Neuronal stem cell (in vitro differentiated cells): Measurements from ENCODE around the gene SCN8A.

Experiments
- DNase-seq: peaks from one replicate; pipeline ENCODE4 v3.0.0-alpha.2; 2013; ENCODE audit warnings: low spot score
- H2AFZ ChIP-seq: one replicate; pipeline ENCODE4 v1.6.1; 2013; ENCODE audit warnings: mild to moderate bottlenecking, low read length, inconsistent platforms
- H2AK5ac ChIP-seq: 2 replicates; pipeline ENCODE4 v1.6.1; 2013; ENCODE audit warnings: low read depth, mild to moderate bottlenecking, inconsistent platforms, low read length, moderate library complexity, mixed read lengths
- H2BK120ac ChIP-seq: 2 replicates; pipeline ENCODE4 v1.6.1; 2013; ENCODE audit warnings: low read depth, mild to moderate bottlenecking, inconsistent platforms, low read length, moderate library complexity, mixed read lengths
- H2BK12ac ChIP-seq: one replicate; pipeline ENCODE4 v1.6.1; 2013; ENCODE audit warnings: low read length, inconsistent platforms
- H2BK15ac ChIP-seq: 2 replicates; pipeline ENCODE4 v1.6.1; 2013; ENCODE audit warnings: mild to moderate bottlenecking, low read length, inconsistent platforms, mixed read lengths
- H2BK5ac ChIP-seq: one replicate; pipeline ENCODE4 v1.6.1; 2013; ENCODE audit warnings: inconsistent platforms, mild to moderate bottlenecking, low read length, moderate library complexity
- H3K14ac ChIP-seq: one replicate; pipeline ENCODE4 v1.6.1; 2013; ENCODE audit warnings: low read length, inconsistent platforms
- H3K18ac ChIP-seq: 2 replicates; pipeline ENCODE4 v1.6.1; 2013; ENCODE audit warnings: low read length, inconsistent platforms
- H3K23ac ChIP-seq: 2 replicates; pipeline ENCODE4 v1.6.1; 2013; ENCODE audit warnings: low read depth, mild to moderate bottlenecking, mixed read lengths, low read length, inconsistent platforms; ENCODE audit not compliant: poor library complexity
- H3K27ac ChIP-seq: replicated peaks from 3 replicates; pipeline ENCODE4 v1.5.1; 2013; ENCODE audit warnings: low read length, inconsistent platforms
- H3K27me3 ChIP-seq, 3 experiments: 2 replicates each; pipeline ENCODE4 v1.6.1; 2013; ENCODE audit warnings: low read length in 3 of 3, mild to moderate bottlenecking in 2 of 3, inconsistent platforms in 1 of 3, low read depth in 1 of 3, mixed read lengths in 1 of 3, moderate library complexity in 1 of 3; ENCODE audit not compliant: control insufficient read depth in 3 of 3, insufficient read depth in 3 of 3
- H3K36me3 ChIP-seq, 2 donors: replicated peaks in 1 of 2; 2 replicates each; pipeline ENCODE4 v1.6.1; 2013; ENCODE audit warnings: low read length in 2 of 2; ENCODE audit not compliant: control insufficient read depth in 2 of 2, insufficient read depth in 2 of 2
- H3K4ac ChIP-seq: 2 replicates; pipeline ENCODE4 v1.6.1; 2013; ENCODE audit warnings: inconsistent platforms, mild to moderate bottlenecking, low read length, moderate library complexity
- H3K4me1 ChIP-seq, 2 donors: 1 replicate in 1 of 2; 2 replicates in 1 of 2; pipeline ENCODE4 v1.6.1; 2013; ENCODE audit warnings: low read length in 2 of 2, low read depth in 1 of 2; ENCODE audit not compliant: control insufficient read depth in 2 of 2, insufficient read depth in 1 of 2
- H3K4me2 ChIP-seq: one replicate; pipeline ENCODE4 v1.6.1; 2013; ENCODE audit warnings: mild to moderate bottlenecking, low read length, inconsistent platforms; ENCODE audit not compliant: insufficient read depth, poor library complexity, severe bottlenecking
- H3K4me3 ChIP-seq, 2 donors: 2 replicates each; pipeline ENCODE4 v1.5.1; 2013; ENCODE audit warnings: low read length in 2 of 2, mild to moderate bottlenecking in 2 of 2, inconsistent platforms in 1 of 2, moderate library complexity in 1 of 2
- H3K79me1 ChIP-seq: one replicate; pipeline ENCODE4 v1.6.1; 2013; ENCODE audit warnings: low read depth, mild to moderate bottlenecking, inconsistent platforms, low read length, moderate library complexity
- H3K9ac ChIP-seq: one replicate; pipeline ENCODE4 v1.6.1; 2013; ENCODE audit warnings: mild to moderate bottlenecking, low read depth, low read length, inconsistent platforms; ENCODE audit not compliant: poor library complexity
- H3K9me3 ChIP-seq, 2 donors: replicated peaks in 1 of 2; 2 replicates each; pipeline versions ENCODE3 to v1.6.1; 2013; ENCODE audit warnings: low read length in 2 of 2, mild to moderate bottlenecking in 2 of 2, inconsistent platforms in 1 of 2, low read depth in 1 of 2, mixed read lengths in 1 of 2, moderate library complexity in 1 of 2; ENCODE audit not compliant: control insufficient read depth in 2 of 2, insufficient read depth in 1 of 2
- H4K8ac ChIP-seq: one replicate; pipeline ENCODE4 v1.6.1; 2013; ENCODE audit warnings: low read depth, mild to moderate bottlenecking, inconsistent platforms, low read length, moderate library complexity
- H4K91ac ChIP-seq: one replicate; pipeline ENCODE4 v1.6.1; 2013; ENCODE audit warnings: low read length, low read depth, mild to moderate bottlenecking, inconsistent platforms; ENCODE audit not compliant: poor library complexity
- WGBS, 2 donors: extraction: QIAGEN DNeasy Blood & Tissue Kit; methylation state at CpG; one replicate each; pipeline ENCODE4 v1.1.7; 2013; ENCODE audit warnings: missing lambda C conversion rate in 2 of 2, mixed read lengths in 1 of 2; ENCODE audit not compliant: insufficient read length in 2 of 2, insufficient replicate concordance in 1 of 2; ENCODE audit errors: extremely low coverage in 2 of 2; 5-methylcytosine and 5-hydroxymethylcytosine counted together

SCN8A gene

DNA sequence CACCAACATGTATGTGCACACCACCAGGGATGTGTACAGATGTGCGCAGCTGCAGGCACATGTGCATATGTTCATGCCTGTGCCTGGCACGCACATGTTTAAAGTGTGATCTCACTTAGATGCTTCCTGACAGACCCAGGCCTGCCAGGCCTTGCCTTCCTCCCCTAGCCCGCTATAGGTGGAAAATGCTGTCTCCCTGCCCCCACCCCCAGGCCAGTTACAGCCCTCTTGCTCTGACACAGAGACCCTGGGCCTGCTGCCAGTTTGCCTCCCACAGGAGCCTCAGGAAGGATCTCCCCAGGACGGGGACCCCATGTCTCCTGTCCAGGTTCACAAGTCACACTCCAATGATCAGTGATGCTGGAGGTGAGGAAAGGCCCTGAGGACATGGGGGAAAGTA lies 235.8 kb downstream of the SCN8A start:
- no peak overlapping the region for H2BK15ac ChIP-seq
- H2BK120ac ChIP-seq, result no peak overlapping the region
- no peak overlapping the region for H3K4ac ChIP-seq
- no peak overlapping the region for H3K18ac ChIP-seq
- peaks cover 6% of the 10 kb centered on the region for H3K79me1 ChIP-seq
- H3K4me1 ChIP-seq, result peaks cover 28 to 30% of the 10 kb centered on the region in 2 donors
- DNase-seq, result no peak
- no peak overlapping the region for H3K23ac ChIP-seq
- H2BK12ac ChIP-seq, result no peak overlapping the region
- H3K27ac ChIP-seq, result no peak overlapping the region
- no peak overlapping the region for H4K8ac ChIP-seq
- no peaks in the 10 kb centered on the region for H3K9me3 ChIP-seq
- H3K27me3 ChIP-seq, result no peaks in the 10 kb centered on the region
- H3K4me3 ChIP-seq, result no peak overlapping the region
- H3K14ac ChIP-seq, result no peak overlapping the region
- H4K91ac ChIP-seq, result no peak overlapping the region
- no CpG with 5 or more reads among the region's 4 CpGs for WGBS, 2 donors
- no peak overlapping the region for H2AFZ ChIP-seq
- no peak overlapping the region for H2AK5ac ChIP-seq
- no peak overlapping the region for H2BK5ac ChIP-seq
- no peak overlapping the region for H3K4me2 ChIP-seq
- H3K9ac ChIP-seq, result peak overlapping the region; percentile 53
- H3K36me3 ChIP-seq, result peaks cover 3 to 38% of the 10 kb centered on the region in 2 donors

DNA sequence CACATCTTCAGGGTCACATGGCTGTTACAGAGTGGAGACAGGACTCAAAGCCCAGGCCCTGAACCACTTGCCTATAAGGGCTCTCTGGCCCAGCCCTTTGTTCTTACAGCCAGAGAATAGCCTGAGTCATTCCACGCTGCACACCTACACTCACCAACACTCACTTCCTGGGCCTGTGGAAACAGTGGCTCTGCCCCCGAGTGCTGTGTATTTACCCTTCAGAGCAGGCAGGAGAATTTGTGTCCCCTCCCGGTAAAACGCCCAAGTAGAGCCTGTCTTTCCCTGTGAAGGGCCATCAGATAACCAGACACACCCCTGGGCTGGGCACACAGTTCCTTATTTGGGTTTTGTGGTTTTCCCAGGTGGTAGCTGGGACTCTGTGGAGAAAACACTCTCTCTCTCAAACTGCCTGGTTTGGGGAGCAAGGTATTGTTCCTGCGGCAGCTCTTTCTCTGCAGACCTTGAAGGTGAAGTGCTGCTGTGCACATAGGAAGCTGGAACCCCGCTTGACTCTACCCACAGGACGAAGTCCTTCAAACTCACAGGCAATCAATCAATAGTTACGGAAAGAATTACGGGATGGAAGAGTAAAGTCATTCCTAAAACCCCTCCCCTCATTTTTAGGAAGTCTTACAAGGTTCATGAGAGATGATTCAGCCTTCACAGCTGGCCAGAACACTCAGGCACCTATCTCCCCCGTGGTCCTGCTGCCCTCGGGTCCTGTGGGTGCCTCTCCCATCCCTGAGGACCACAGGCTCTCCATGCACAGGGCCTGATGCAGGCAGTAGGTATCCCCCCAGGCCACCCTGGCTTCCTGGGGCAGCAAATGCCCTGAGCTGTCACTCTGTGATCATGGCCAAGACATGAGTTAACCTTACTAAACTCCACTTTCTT lies 237.1 kb downstream of the SCN8A start:
- H4K91ac ChIP-seq, result no peak overlapping the region
- H3K4me3 ChIP-seq, result no peak overlapping the region
- no peak for DNase-seq

DNA sequence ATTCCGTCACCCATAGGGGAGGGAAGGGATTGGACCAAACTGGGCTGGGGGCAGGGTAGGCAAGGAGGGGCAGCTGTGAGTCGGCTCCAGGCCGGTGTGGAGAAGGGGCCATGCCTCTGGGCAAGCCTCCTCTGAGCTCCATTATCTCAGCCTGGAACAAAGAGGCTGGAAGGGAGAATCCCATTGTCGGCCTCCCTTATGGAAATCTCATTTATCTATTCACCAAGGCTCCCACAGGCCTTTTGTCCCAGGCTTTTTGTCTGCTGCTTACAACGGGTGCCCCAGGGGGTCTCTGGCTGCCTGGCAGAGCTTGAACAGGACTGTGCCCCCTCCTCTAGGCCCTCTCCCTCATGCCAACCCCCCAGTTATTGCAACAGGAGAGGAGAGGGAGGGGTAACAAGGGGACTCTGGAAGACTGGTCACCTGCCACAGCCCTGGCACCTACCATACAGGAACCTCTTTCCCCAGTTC lies 238.0 kb downstream of the SCN8A start:
- Histone ChIP-seq H3K4me3 (no peak overlapping the region), H3K4ac (no peak overlapping the region), H2AK5ac (peak overlapping the region; percentile 23), H3K14ac (no peak overlapping the region), H2BK12ac (no peak overlapping the region), H4K91ac (no peak overlapping the region), H3K36me3 (peaks cover 2 to 18% of the 10 kb centered on the region in 2 donors), H3K27ac (peak overlapping the region; percentile 48), H3K18ac (no peak overlapping the region), H3K4me1 (peaks cover 30 to 38% of the 10 kb centered on the region in 2 donors), H3K4me2 (no peak overlapping the region), H2BK120ac (no peak overlapping the region), H4K8ac (no peak overlapping the region), H3K9me3 (no peaks in the 10 kb centered on the region), H3K79me1 (peaks cover 6% of the 10 kb centered on the region), H2AFZ (no peak overlapping the region), H3K9ac (no peak overlapping the region), H2BK15ac (no peak overlapping the region), H3K27me3 (no peaks in the 10 kb centered on the region), H3K23ac (no peak overlapping the region), H2BK5ac (no peak overlapping the region)
- no peak for DNase-seq
- WGBS, 2 donors, result no CpG with 5 or more reads among the region's 5 CpGs

More for the DNA sequence above, 237.1 kb downstream of the SCN8A start:
- Histone ChIP-seq H2AK5ac (peak overlapping the region; percentile 43), H3K4me1 (peaks cover 30 to 36% of the 10 kb centered on the region in 2 donors), H3K9me3 (no peaks in the 10 kb centered on the region), H2BK120ac (no peak overlapping the region), H2AFZ (no peak overlapping the region), H3K27me3 (no peaks in the 10 kb centered on the region), H3K9ac (no peak overlapping the region), H3K14ac (no peak overlapping the region), H3K4ac (no peak overlapping the region), H3K27ac (peak overlapping the region; percentile 3), H3K79me1 (peaks cover 6% of the 10 kb centered on the region), H4K8ac (no peak overlapping the region), H2BK12ac (peak overlapping the region; percentile 35), H2BK15ac (no peak overlapping the region), H2BK5ac (no peak overlapping the region), H3K4me2 (no peak overlapping the region), H3K23ac (no peak overlapping the region), H3K36me3 (peaks cover 3 to 25% of the 10 kb centered on the region in 2 donors), H3K18ac (peak overlapping the region; percentile 40)
- WGBS, 2 donors, result no CpG with 5 or more reads among the region's 11 CpGs

DNA sequence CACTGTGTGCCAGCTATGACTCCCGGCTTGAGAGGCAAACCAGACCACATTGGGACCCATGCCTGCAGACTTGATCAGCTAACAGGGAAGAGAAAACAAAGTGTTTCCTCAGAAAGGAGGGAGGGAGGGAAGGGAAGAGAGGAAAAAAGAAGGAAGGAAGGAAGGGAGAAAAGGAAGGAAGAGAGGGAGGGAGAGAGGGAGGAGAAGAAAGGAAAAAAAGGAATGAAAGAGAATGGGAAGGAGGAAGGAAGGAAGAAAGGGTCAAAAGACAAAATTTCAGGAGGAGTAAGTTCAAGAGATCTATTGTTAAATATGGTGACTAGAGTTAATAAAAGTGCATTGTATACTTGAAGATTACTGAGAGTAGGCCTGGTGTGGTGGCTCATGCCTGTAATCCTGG lies 238.6 kb downstream of the SCN8A start:
- Histone ChIP-seq H3K4me1 (peaks cover 30 to 41% of the 10 kb centered on the region in 2 donors), H3K14ac (no peak overlapping the region), H2AFZ (no peak overlapping the region), H3K9ac (no peak overlapping the region), H4K8ac (no peak overlapping the region), H3K79me1 (peaks cover 7% of the 10 kb centered on the region), H3K18ac (peak overlapping the region; percentile 31), H3K27me3 (no peaks in the 10 kb centered on the region), H2BK120ac (no peak overlapping the region), H3K27ac (peak overlapping the region; percentile 48), H3K23ac (no peak overlapping the region), H3K9me3 (no peaks in the 10 kb centered on the region), H3K4me3 (no peak overlapping the region), H2AK5ac (peak overlapping the region; percentile 23), H4K91ac (no peak overlapping the region), H3K4ac (no peak overlapping the region), H2BK12ac (peak overlapping the region; percentile 33), H3K4me2 (no peak overlapping the region), H2BK15ac (no peak overlapping the region), H2BK5ac (no peak overlapping the region), H3K36me3 (peaks cover 0 to 14% of the 10 kb centered on the region in 2 donors)
- DNase-seq, result no peak
- WGBS, 2 donors, result no CpG with 5 or more reads among the region's 1 CpG
